Effector CD4-positive, alpha-beta T cell (primary cell): ENCODE results near the gene RBM28.
A peak's percentile ranks its signal among the peaks of the same experiment; 100 is the strongest.

Source experiments
- DNase-seq: peaks from one replicate; pipeline ENCODE4 v3.0.0-alpha.2; 2020
- total RNA-seq: gene quantifications from one replicate; lab custom pipeline; 2026; lab: John Stamatoyannopoulos, UW

The RBM28 gene
- total RNA-seq, result 41.5 reads per million, percentile 64 among the genes with 10 or more reads in this experiment

GRCh38 chr7:128343554-128344430 lies at the start of gene RBM28:
Gene RBM28 (minus strand): TSS chr7:128343908. CDS start chr7:128343793, 115 bp downstream.
- DNase-seq, result peak; percentile 76

GRCh38 chr7:128392446-128393327 lies 49.0 kb upstream of the RBM28 start:
- no peak for DNase-seq

- DNase-seq, result no peak
These were observed 48.1 kb upstream of the RBM28 start for GRCh38 chr7:128391805-128392204.

- no peak for DNase-seq
These were observed 47.3 kb upstream of the RBM28 start for GRCh38 chr7:128390871-128391565.

GRCh38 chr7:128389618-128390329 lies 46.1 kb upstream of the RBM28 start:
- no peak for DNase-seq

GRCh38 chr7:128389085-128389617 lies 45.4 kb upstream of the RBM28 start:
- no peak for DNase-seq

GRCh38 chr7:128388145-128388485 lies 44.4 kb upstream of the RBM28 start:
- DNase-seq, result no peak

GRCh38 chr7:128387216-128388144 lies 43.8 kb upstream of the RBM28 start:
- DNase-seq, result peak; percentile 54

- no peak for DNase-seq
These were observed 42.5 kb upstream of the RBM28 start for GRCh38 chr7:128385988-128386925.

GRCh38 chr7:128384726-128385125 lies 41.0 kb upstream of the RBM28 start:
- no peak for DNase-seq

- DNase-seq, result no peak
These were observed 40.1 kb upstream of the RBM28 start for GRCh38 chr7:128383776-128384175.

- DNase-seq, result no peak
These were observed 37.6 kb upstream of the RBM28 start for GRCh38 chr7:128381161-128381821.

- DNase-seq, result no peak
These were observed 36.9 kb upstream of the RBM28 start for GRCh38 chr7:128380483-128381106.

GRCh38 chr7:128379900-128380479 lies 36.3 kb upstream of the RBM28 start:
- no peak for DNase-seq

GRCh38 chr7:128378637-128379036 lies 34.9 kb upstream of the RBM28 start:
- DNase-seq, result no peak

GRCh38 chr7:128376077-128376476 lies 32.4 kb upstream of the RBM28 start:
- DNase-seq, result no peak

GRCh38 chr7:128374041-128374440 lies 30.3 kb upstream of the RBM28 start:
- DNase-seq, result no peak

GRCh38 chr7:128373606-128374005 lies 29.9 kb upstream of the RBM28 start:
- no peak for DNase-seq
